ENCODE results near the gene ALK.

DNA sequence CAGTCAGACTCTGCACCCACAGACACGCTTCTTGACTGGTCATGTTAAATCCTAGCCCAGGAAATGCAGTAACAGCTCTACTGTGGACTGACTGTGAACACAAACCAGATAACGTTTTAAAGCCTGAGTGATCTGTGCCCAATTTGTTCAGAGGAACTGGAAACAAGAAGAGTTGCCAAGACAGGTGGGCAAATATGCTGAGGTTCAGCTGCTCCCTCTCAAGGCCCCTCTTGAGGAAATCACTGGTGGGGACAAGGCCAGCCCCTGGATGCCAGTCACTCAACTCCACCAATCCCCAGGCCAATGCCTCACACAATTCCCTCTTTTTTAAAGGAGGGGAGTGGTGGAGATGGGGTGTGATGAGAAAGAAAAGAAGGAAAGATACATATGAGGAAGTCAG, 261.2 kb downstream of the ALK start:
- TF ChIP-seq CTCF (IDR thresholded peaks at IDR 0.05; ENCODE audit: low read depth, low read length) (no peak), EZH2phosphoT487 (IDR thresholded peaks at IDR 0.05; ENCODE audit: low read depth) (no peak)
